Measurements from ENCODE around the gene NCOR1.
"Not testable (repeated sequence)": the region's sequence is repeated elsewhere in the genome, so short reads cannot be mapped to it uniquely, and the experiment has no call there.

Gene NCOR1

GRCh38 chr17:16222406-16222805, 7.1 kb upstream of the NCOR1 start:
- no peak overlapping the region for H3K27ac ChIP-seq (ENCODE audit: low read length)
- H4K20me1 ChIP-seq (ENCODE audit: insufficient read depth, low read length), result no peaks in the 10 kb centered on the region
- no peak overlapping the region for H3K9ac ChIP-seq (ENCODE audit: low read length)
- peaks cover 18% of the 10 kb centered on the region for H3K79me2 ChIP-seq (ENCODE audit: low read length)
- peaks cover 7% of the 10 kb centered on the region; the same call in 1 of the 2 replicates for H3K4me1 ChIP-seq (ENCODE audit: low read length)
- TF ChIP-seq EZH2phosphoT487 (IDR thresholded peaks at IDR 0.05; ENCODE audit: low read depth) (no peak), CTCF (IDR thresholded peaks at IDR 0.05; ENCODE audit: low read depth, low read length) (no peak)
- no peak overlapping the region for H3K4me3 ChIP-seq (ENCODE audit: low read length)
- no peaks in the 10 kb centered on the region for H3K36me3 ChIP-seq (replicated peaks; ENCODE audit: low read depth, low read length)
- H3K4me2 ChIP-seq (ENCODE audit: low read length), result no peak overlapping the region
- no peak overlapping the region for H2AFZ ChIP-seq (ENCODE audit: low read depth, low read length)
- no peaks in the 10 kb centered on the region for H3K9me3 ChIP-seq (ENCODE audit: insufficient read depth, low read length)
- H3K27me3 ChIP-seq (ENCODE audit: low read depth, low read length), result no peaks in the 10 kb centered on the region

- peaks cover 17% of the 10 kb centered on the region; the same call in 1 of the 2 replicates for H3K4me1 ChIP-seq (ENCODE audit: low read length)
- H3K4me2 ChIP-seq (ENCODE audit: low read length), result peak within 1 kb of the TSS; percentile 87
- peak within 1 kb of the TSS; percentile 87 for H3K27ac ChIP-seq (ENCODE audit: low read length)
- TF ChIP-seq EZH2phosphoT487 (IDR thresholded peaks at IDR 0.05; ENCODE audit: low read depth) (no peak), CTCF (IDR thresholded peaks at IDR 0.05; ENCODE audit: low read depth, low read length) (no peak)
- peaks cover 67% of the 10 kb centered on the region for H3K79me2 ChIP-seq (ENCODE audit: low read length)
- H3K36me3 ChIP-seq (replicated peaks; ENCODE audit: low read depth, low read length), result no peaks in the 10 kb centered on the region
- H3K27me3 ChIP-seq (ENCODE audit: low read depth, low read length), result no peaks in the 10 kb centered on the region
- H3K9ac ChIP-seq (ENCODE audit: low read length), result peak within 1 kb of the TSS; percentile 91
- H3K9me3 ChIP-seq (ENCODE audit: insufficient read depth, low read length), result no peaks in the 10 kb centered on the region
- peak within 1 kb of the TSS; percentile 87; the same call in 1 of the 2 replicates for H2AFZ ChIP-seq (ENCODE audit: low read depth, low read length)
- H4K20me1 ChIP-seq (ENCODE audit: insufficient read depth, low read length), result peaks cover 17% of the 10 kb centered on the region; the same call in 1 of the 2 replicates
- peak within 1 kb of the TSS; percentile 97 for H3K4me3 ChIP-seq (ENCODE audit: low read length)
These were observed 1.8 kb upstream of the NCOR1 start, which contains the start of gene PIGL for GRCh38 chr17:16217002-16217635. TSS of gene PIGL (plus strand) at chr17:16217210. CDS start at chr17:16217227, 17 bp downstream.

GRCh38 chr17:16216341-16217001, 1.1 kb upstream of the NCOR1 start:
- H3K36me3 ChIP-seq (replicated peaks; ENCODE audit: low read depth, low read length); H3K9me3 ChIP-seq (ENCODE audit: insufficient read depth, low read length); H3K27me3 ChIP-seq (ENCODE audit: low read depth, low read length): not testable (repeated sequence)
- Histone ChIP-seq H3K4me1 (ENCODE audit: low read length) (peaks cover 17% of the 10 kb centered on the region; the same call in 1 of the 2 replicates), H3K27ac (ENCODE audit: low read length) (peak overlapping the region; percentile 87), H2AFZ (ENCODE audit: low read depth, low read length) (peak overlapping the region; percentile 87; the same call in 1 of the 2 replicates), H4K20me1 (ENCODE audit: insufficient read depth, low read length) (peaks cover 19% of the 10 kb centered on the region; the same call in 1 of the 2 replicates), H3K4me3 (ENCODE audit: low read length) (peak overlapping the region; percentile 97), H3K9ac (ENCODE audit: low read length) (peak overlapping the region; percentile 91), H3K79me2 (ENCODE audit: low read length) (peaks cover 74% of the 10 kb centered on the region), H3K4me2 (ENCODE audit: low read length) (peak overlapping the region; percentile 87)

GRCh38 chr17:16215965-16216316, 607 bp upstream of the NCOR1 start:
- H4K20me1 ChIP-seq (ENCODE audit: insufficient read depth, low read length), result peaks cover 21% of the 10 kb centered on the region; the same call in 1 of the 2 replicates
- TF ChIP-seq EZH2phosphoT487 (IDR thresholded peaks at IDR 0.05; ENCODE audit: low read depth), result no peak
- no peak for TF ChIP-seq CTCF (IDR thresholded peaks at IDR 0.05; ENCODE audit: low read depth, low read length)
- no peaks in the 10 kb centered on the region for H3K36me3 ChIP-seq (replicated peaks; ENCODE audit: low read depth, low read length)
- peak overlapping the region; percentile 97 for H3K4me3 ChIP-seq (ENCODE audit: low read length)
- peak overlapping the region; percentile 87 for H3K27ac ChIP-seq (ENCODE audit: low read length)
- no peaks in the 10 kb centered on the region for H3K9me3 ChIP-seq (ENCODE audit: insufficient read depth, low read length)
- peak overlapping the region; percentile 91 for H3K9ac ChIP-seq (ENCODE audit: low read length)
- no peaks in the 10 kb centered on the region for H3K27me3 ChIP-seq (ENCODE audit: low read depth, low read length)
- H3K4me2 ChIP-seq (ENCODE audit: low read length), result peak overlapping the region; percentile 87
- peaks cover 17% of the 10 kb centered on the region; the same call in 1 of the 2 replicates for H3K4me1 ChIP-seq (ENCODE audit: low read length)
- no peak overlapping the region; the same call in 1 of the 2 replicates for H2AFZ ChIP-seq (ENCODE audit: low read depth, low read length)
- peaks cover 79% of the 10 kb centered on the region for H3K79me2 ChIP-seq (ENCODE audit: low read length)
